Neuronal stem cell (in vitro differentiated cells): ENCODE data around the gene P4HA2.
"Not testable (repeated sequence)": the region's sequence is repeated elsewhere in the genome, so short reads cannot be mapped to it uniquely, and the experiment has no call there.

Source experiments
- DNase-seq: peaks from one replicate; pipeline ENCODE4 v3.0.0-alpha.2; 2013; ENCODE audit warnings: low spot score
- H2AFZ ChIP-seq: one replicate; pipeline ENCODE4 v1.6.1; 2013; ENCODE audit warnings: mild to moderate bottlenecking, low read length, inconsistent platforms
- H2AK5ac ChIP-seq: 2 replicates; pipeline ENCODE4 v1.6.1; 2013; ENCODE audit warnings: low read depth, mild to moderate bottlenecking, inconsistent platforms, low read length, moderate library complexity, mixed read lengths
- H2BK120ac ChIP-seq: 2 replicates; pipeline ENCODE4 v1.6.1; 2013; ENCODE audit warnings: low read depth, mild to moderate bottlenecking, inconsistent platforms, low read length, moderate library complexity, mixed read lengths
- H2BK12ac ChIP-seq: one replicate; pipeline ENCODE4 v1.6.1; 2013; ENCODE audit warnings: low read length, inconsistent platforms
- H2BK15ac ChIP-seq: 2 replicates; pipeline ENCODE4 v1.6.1; 2013; ENCODE audit warnings: mild to moderate bottlenecking, low read length, inconsistent platforms, mixed read lengths
- H2BK5ac ChIP-seq: one replicate; pipeline ENCODE4 v1.6.1; 2013; ENCODE audit warnings: inconsistent platforms, mild to moderate bottlenecking, low read length, moderate library complexity
- H3K14ac ChIP-seq: one replicate; pipeline ENCODE4 v1.6.1; 2013; ENCODE audit warnings: low read length, inconsistent platforms
- H3K18ac ChIP-seq: 2 replicates; pipeline ENCODE4 v1.6.1; 2013; ENCODE audit warnings: low read length, inconsistent platforms
- H3K23ac ChIP-seq: 2 replicates; pipeline ENCODE4 v1.6.1; 2013; ENCODE audit warnings: low read depth, mild to moderate bottlenecking, mixed read lengths, low read length, inconsistent platforms; ENCODE audit not compliant: poor library complexity
- H3K27ac ChIP-seq: replicated peaks from 3 replicates; pipeline ENCODE4 v1.5.1; 2013; ENCODE audit warnings: low read length, inconsistent platforms
- H3K27me3 ChIP-seq, 3 experiments: 2 replicates each; pipeline ENCODE4 v1.6.1; 2013; ENCODE audit warnings: low read length in 3 of 3, mild to moderate bottlenecking in 2 of 3, inconsistent platforms in 1 of 3, low read depth in 1 of 3, mixed read lengths in 1 of 3, moderate library complexity in 1 of 3; ENCODE audit not compliant: control insufficient read depth in 3 of 3, insufficient read depth in 3 of 3
- H3K36me3 ChIP-seq, 2 donors: replicated peaks in 1 of 2; 2 replicates each; pipeline ENCODE4 v1.6.1; 2013; ENCODE audit warnings: low read length in 2 of 2; ENCODE audit not compliant: control insufficient read depth in 2 of 2, insufficient read depth in 2 of 2
- H3K4ac ChIP-seq: 2 replicates; pipeline ENCODE4 v1.6.1; 2013; ENCODE audit warnings: inconsistent platforms, mild to moderate bottlenecking, low read length, moderate library complexity
- H3K4me1 ChIP-seq, 2 donors: 1 replicate in 1 of 2; 2 replicates in 1 of 2; pipeline ENCODE4 v1.6.1; 2013; ENCODE audit warnings: low read length in 2 of 2, low read depth in 1 of 2; ENCODE audit not compliant: control insufficient read depth in 2 of 2, insufficient read depth in 1 of 2
- H3K4me2 ChIP-seq: one replicate; pipeline ENCODE4 v1.6.1; 2013; ENCODE audit warnings: mild to moderate bottlenecking, low read length, inconsistent platforms; ENCODE audit not compliant: insufficient read depth, poor library complexity, severe bottlenecking
- H3K4me3 ChIP-seq, 2 donors: 2 replicates each; pipeline ENCODE4 v1.5.1; 2013; ENCODE audit warnings: low read length in 2 of 2, mild to moderate bottlenecking in 2 of 2, inconsistent platforms in 1 of 2, moderate library complexity in 1 of 2
- H3K79me1 ChIP-seq: one replicate; pipeline ENCODE4 v1.6.1; 2013; ENCODE audit warnings: low read depth, mild to moderate bottlenecking, inconsistent platforms, low read length, moderate library complexity
- H3K9ac ChIP-seq: one replicate; pipeline ENCODE4 v1.6.1; 2013; ENCODE audit warnings: mild to moderate bottlenecking, low read depth, low read length, inconsistent platforms; ENCODE audit not compliant: poor library complexity
- H3K9me3 ChIP-seq, 2 donors: replicated peaks in 1 of 2; 2 replicates each; pipeline versions ENCODE3 to v1.6.1; 2013; ENCODE audit warnings: low read length in 2 of 2, mild to moderate bottlenecking in 2 of 2, inconsistent platforms in 1 of 2, low read depth in 1 of 2, mixed read lengths in 1 of 2, moderate library complexity in 1 of 2; ENCODE audit not compliant: control insufficient read depth in 2 of 2, insufficient read depth in 1 of 2
- H4K8ac ChIP-seq: one replicate; pipeline ENCODE4 v1.6.1; 2013; ENCODE audit warnings: low read depth, mild to moderate bottlenecking, inconsistent platforms, low read length, moderate library complexity
- H4K91ac ChIP-seq: one replicate; pipeline ENCODE4 v1.6.1; 2013; ENCODE audit warnings: low read length, low read depth, mild to moderate bottlenecking, inconsistent platforms; ENCODE audit not compliant: poor library complexity
- WGBS, 2 donors: extraction: QIAGEN DNeasy Blood & Tissue Kit; methylation state at CpG; one replicate each; pipeline ENCODE4 v1.1.7; 2013; ENCODE audit warnings: missing lambda C conversion rate in 2 of 2, mixed read lengths in 1 of 2; ENCODE audit not compliant: insufficient read length in 2 of 2, insufficient replicate concordance in 1 of 2; ENCODE audit errors: extremely low coverage in 2 of 2; 5-methylcytosine and 5-hydroxymethylcytosine counted together

Gene P4HA2

GRCh38 chr5:132176987-132177386 lies 50.7 kb downstream of the P4HA2 start:
- no peak overlapping the region for H4K91ac ChIP-seq
- H3K23ac ChIP-seq: no peak overlapping the region
- no peaks in the 10 kb centered on the region for H3K36me3 ChIP-seq
- H3K9ac ChIP-seq: no peak overlapping the region
- no peak overlapping the region for H3K14ac ChIP-seq
- H2BK12ac ChIP-seq: no peak overlapping the region
- DNase-seq: no peak
- H2AFZ ChIP-seq: no peak overlapping the region
- no peak overlapping the region for H3K4me3 ChIP-seq
- no peak overlapping the region for H2AK5ac ChIP-seq
- H2BK5ac ChIP-seq: no peak overlapping the region
- H4K8ac ChIP-seq: no peak overlapping the region
- H3K27ac ChIP-seq: no peak overlapping the region
- no peak overlapping the region for H2BK120ac ChIP-seq
- no peak overlapping the region for H2BK15ac ChIP-seq
- no peak overlapping the region for H3K4me2 ChIP-seq
- no CpG with 5 or more reads among the region's 3 CpGs for WGBS, 2 donors
- peaks cover 0 to 3% of the 10 kb centered on the region in 2 donors for H3K4me1 ChIP-seq
- no peak overlapping the region for H3K18ac ChIP-seq
- H3K4ac ChIP-seq: no peak overlapping the region
- no peaks in the 10 kb centered on the region for H3K79me1 ChIP-seq
- no peaks in the 10 kb centered on the region for H3K27me3 ChIP-seq
- no peaks in the 10 kb centered on the region for H3K9me3 ChIP-seq

- Histone ChIP-seq H2AK5ac (no peak overlapping the region), H2BK12ac (no peak overlapping the region), H3K4me2 (no peak overlapping the region), H3K4me3 (peak overlapping the region in 1 of 2 donors; percentile 0), H3K14ac (peak overlapping the region; percentile 39), H3K4me1 (peaks cover 0 to 3% of the 10 kb centered on the region in 2 donors), H3K9ac (no peak overlapping the region), H3K23ac (peak overlapping the region; percentile 95), H3K27ac (no peak overlapping the region), H3K9me3 (no peaks in the 10 kb centered on the region), H4K91ac (no peak overlapping the region), H3K27me3 (no peaks in the 10 kb centered on the region), H2BK120ac (no peak overlapping the region), H2BK15ac (no peak overlapping the region), H3K4ac (peak overlapping the region; percentile 86), H2AFZ (no peak overlapping the region), H3K18ac (no peak overlapping the region), H4K8ac (no peak overlapping the region), H2BK5ac (no peak overlapping the region), H3K36me3 (no peaks in the 10 kb centered on the region), H3K79me1 (no peaks in the 10 kb centered on the region)
- no peak for DNase-seq
- WGBS, 2 donors: no CpG with 5 or more reads among the region's 6 CpGs
Measured at GRCh38 chr5:132176521-132176945, 51.1 kb downstream of the P4HA2 start.

- no peak overlapping the region for H3K14ac ChIP-seq
- H2BK120ac ChIP-seq: no peak overlapping the region
- H2BK15ac ChIP-seq: no peak overlapping the region
- no peaks in the 10 kb centered on the region for H3K79me1 ChIP-seq
- H3K4ac ChIP-seq: no peak overlapping the region
- H3K36me3 ChIP-seq: no peaks in the 10 kb centered on the region
- no peak overlapping the region for H4K91ac ChIP-seq
- DNase-seq: no peak
- no peak overlapping the region for H3K27ac ChIP-seq
- H3K27me3 ChIP-seq: no peaks in the 10 kb centered on the region
- no peaks in the 10 kb centered on the region for H3K9me3 ChIP-seq
- no peak overlapping the region for H3K9ac ChIP-seq
- no peak overlapping the region for H3K4me2 ChIP-seq
- no peak overlapping the region for H2AFZ ChIP-seq
- H2BK12ac ChIP-seq: no peak overlapping the region
- whole genome bisulfite sequencing, 2 donors: no CpG with 5 or more reads among the region's 1 CpG
- H3K4me1 ChIP-seq: no peaks in the 10 kb centered on the region
- H2AK5ac ChIP-seq: no peak overlapping the region
- no peak overlapping the region for H2BK5ac ChIP-seq
- H3K23ac ChIP-seq: no peak overlapping the region
- no peak overlapping the region for H3K4me3 ChIP-seq
- no peak overlapping the region for H3K18ac ChIP-seq
- no peak overlapping the region for H4K8ac ChIP-seq
Measured at GRCh38 chr5:132162945-132163344, 64.7 kb downstream of the P4HA2 start.

- DNase-seq, H3K27me3 ChIP-seq, H3K4me1 ChIP-seq, H2AK5ac ChIP-seq, H4K8ac ChIP-seq, H3K9me3 ChIP-seq, H2AFZ ChIP-seq, H3K4ac ChIP-seq, H2BK5ac ChIP-seq, H3K27ac ChIP-seq, H4K91ac ChIP-seq, H3K9ac ChIP-seq, H3K36me3 ChIP-seq, H3K14ac ChIP-seq, H3K79me1 ChIP-seq, H2BK12ac ChIP-seq, H3K18ac ChIP-seq, H3K4me3 ChIP-seq, H3K23ac ChIP-seq, H2BK120ac ChIP-seq, H3K4me2 ChIP-seq, H2BK15ac ChIP-seq: not testable (repeated sequence)
- no CpG with 5 or more reads among the region's 5 CpGs for WGBS, 2 donors
Measured at GRCh38 chr5:132161574-132162326, 65.9 kb downstream of the P4HA2 start.
